ENCODE results near the gene ACSM2A. TPM values are rescaled to one million over a fixed set of nuclear protein-coding genes. Genes with fewer than 3 reads are reported as not detected.
"Not testable (repeated sequence)": the region's sequence is repeated elsewhere in the genome, so short reads cannot be mapped to it uniquely, and the experiment has no call there.

The ACSM2A gene, protein sequence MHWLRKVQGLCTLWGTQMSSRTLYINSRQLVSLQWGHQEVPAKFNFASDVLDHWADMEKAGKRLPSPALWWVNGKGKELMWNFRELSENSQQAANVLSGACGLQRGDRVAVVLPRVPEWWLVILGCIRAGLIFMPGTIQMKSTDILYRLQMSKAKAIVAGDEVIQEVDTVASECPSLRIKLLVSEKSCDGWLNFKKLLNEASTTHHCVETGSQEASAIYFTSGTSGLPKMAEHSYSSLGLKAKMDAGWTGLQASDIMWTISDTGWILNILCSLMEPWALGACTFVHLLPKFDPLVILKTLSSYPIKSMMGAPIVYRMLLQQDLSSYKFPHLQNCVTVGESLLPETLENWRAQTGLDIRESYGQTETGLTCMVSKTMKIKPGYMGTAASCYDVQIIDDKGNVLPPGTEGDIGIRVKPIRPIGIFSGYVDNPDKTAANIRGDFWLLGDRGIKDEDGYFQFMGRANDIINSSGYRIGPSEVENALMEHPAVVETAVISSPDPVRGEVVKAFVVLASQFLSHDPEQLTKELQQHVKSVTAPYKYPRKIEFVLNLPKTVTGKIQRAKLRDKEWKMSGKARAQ
- polyA plus RNA-seq (2012; ENCODE audit: low read depth, missing spikeins): not detected

DNA sequence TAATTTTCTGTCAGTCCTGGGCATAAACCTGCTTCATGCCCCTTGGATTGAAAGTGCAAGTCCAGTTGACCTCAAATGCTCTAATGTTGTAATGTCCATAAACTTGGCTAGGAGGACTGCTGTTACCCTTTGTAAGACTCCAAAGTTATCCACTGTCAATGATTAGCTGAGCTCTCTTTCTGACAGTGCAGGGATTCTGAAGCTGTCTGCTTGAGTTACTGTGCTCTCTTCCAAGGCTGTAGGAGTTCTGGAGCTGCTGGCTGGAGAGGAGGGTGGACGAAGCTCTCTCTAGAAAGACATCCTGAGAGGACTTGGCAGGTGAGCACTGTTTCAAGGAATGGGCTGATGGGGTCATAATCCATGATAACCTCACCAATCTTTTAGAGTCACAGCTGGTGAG is at the start of gene ACSM2A:
Gene ACSM2A (plus strand): TSS at position 158 of the 400 bp plus-strand sequence. CDS start 8,594 bp downstream, outside the sequence.
- DNase-seq (ENCODE audit: insufficient read length, low spot score); FAIRE-seq: not testable (repeated sequence)

DNA sequence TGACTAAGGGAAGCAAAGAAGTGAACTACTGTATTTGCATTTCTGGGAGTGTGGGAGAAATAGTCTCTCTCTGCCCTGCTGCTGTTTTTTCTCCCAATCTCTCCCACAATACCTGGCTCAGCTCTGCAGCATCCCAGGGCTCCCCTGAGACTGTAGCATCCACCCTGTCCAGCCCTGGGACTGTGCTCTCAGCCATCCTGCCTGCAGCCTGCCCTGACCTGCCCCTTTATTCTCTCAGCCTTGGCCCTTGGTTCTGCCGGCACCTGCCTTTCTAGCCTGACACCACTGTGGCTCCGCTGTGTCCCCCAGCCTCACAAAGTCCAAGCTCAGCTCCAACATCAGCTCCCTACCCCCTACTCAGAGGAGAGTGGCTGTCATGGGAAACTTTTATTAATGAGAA is 48.7 kb upstream of the ACSM2A start:
- no peak for FAIRE-seq
- no peak for DNase-seq (ENCODE audit: insufficient read length, low spot score)
- no peak for TF ChIP-seq POLR2AphosphoS5 (IDR thresholded peaks at IDR 0.05; ENCODE audit: low read depth, low read length)
- no peak for TF ChIP-seq TAF1 (IDR thresholded peaks at IDR 0.05; ENCODE audit: low read depth, low read length)
- no peak for TF ChIP-seq POU2F2 (IDR thresholded peaks at IDR 0.05; ENCODE audit: low read depth, low read length)
- TF ChIP-seq SPI1 (IDR thresholded peaks at IDR 0.05; ENCODE audit: low read depth, low read length): no peak

DNA sequence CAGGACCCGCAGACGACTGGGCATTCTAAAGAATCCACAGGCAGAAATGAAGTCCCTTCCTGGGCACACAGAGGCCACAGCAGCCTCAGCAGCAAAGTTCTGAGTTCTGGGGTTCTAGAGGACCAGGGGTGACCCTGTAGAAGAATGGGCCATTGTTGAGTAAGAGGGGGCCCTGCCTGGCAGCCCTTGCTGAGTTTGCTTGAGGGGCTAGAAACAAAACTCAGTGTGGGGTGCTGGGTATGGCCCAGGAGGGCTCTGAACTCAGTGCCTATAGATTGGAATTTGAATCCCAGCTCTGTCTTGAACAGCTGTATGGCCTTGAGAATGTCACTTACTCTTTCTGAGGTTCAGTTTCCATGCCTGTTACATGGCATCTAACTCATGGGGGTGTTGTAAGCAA is 46.7 kb upstream of the ACSM2A start, which contains the start of gene PDILT:
Gene PDILT (minus strand): TSS at position 101 of the 400 bp plus-strand sequence. CDS start 5,437 bp downstream, outside the sequence.
- no peak for FAIRE-seq
- TF ChIP-seq SPI1 (IDR thresholded peaks at IDR 0.05; ENCODE audit: low read depth, low read length) (no peak), POLR2A (IDR thresholded peaks at IDR 0.05; ENCODE audit: low read depth, low read length) (no peak), TAF1 (IDR thresholded peaks at IDR 0.05; ENCODE audit: low read depth, low read length) (no peak), POLR2AphosphoS5 (IDR thresholded peaks at IDR 0.05; ENCODE audit: low read depth, low read length) (no peak), POU2F2 (IDR thresholded peaks at IDR 0.05; ENCODE audit: low read depth, low read length) (no peak), PAX5 (IDR thresholded peaks at IDR 0.05; ENCODE audit: insufficient read depth, low read length, severe bottlenecking) (no peak)
- no peak for DNase-seq (ENCODE audit: insufficient read length, low spot score)

GRCh38 chr16:20409398-20410120 is 41.8 kb upstream of the ACSM2A start, which contains the start of gene ACSM5:
ACSM5 (plus strand) TSS chr16:20409534; CDS start chr16:20411485, 1,951 bp downstream.
- DNase-seq (ENCODE audit: insufficient read length, low spot score): no peak
- TF ChIP-seq POU2F2 (IDR thresholded peaks at IDR 0.05; ENCODE audit: low read depth, low read length) (no peak), SPI1 (IDR thresholded peaks at IDR 0.05; ENCODE audit: low read depth, low read length) (peak; percentile 86)
- FAIRE-seq: no peak

DNA sequence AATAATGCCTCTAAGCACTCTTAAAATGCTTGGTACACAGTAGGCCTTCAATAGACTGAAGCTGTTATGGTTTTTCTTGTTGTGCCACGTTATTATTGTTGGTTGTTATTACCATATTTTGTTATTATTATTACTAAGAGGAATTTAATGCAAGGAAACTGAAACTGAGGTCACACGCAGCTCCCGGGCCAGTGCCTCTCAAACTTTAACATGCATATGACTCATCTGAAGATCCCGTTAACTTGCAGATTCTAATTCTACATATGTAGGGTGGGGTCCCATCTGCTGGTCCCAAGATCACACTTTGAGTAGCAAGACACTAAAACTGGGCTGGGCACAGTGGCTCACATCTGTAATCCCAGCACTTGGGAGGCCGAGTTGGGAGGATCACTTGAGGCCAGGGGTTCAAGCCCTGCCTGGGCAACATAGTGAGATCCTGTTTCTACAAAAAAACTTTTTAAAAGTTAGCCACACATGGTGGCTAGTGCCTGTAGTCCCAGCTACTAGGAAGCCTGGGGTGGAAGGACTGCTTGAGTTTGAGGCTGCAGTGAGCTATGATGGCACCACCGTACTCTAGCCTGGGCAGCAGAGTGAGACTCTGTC is 41.1 kb upstream of the ACSM2A start:
- peak; percentile 61 for FAIRE-seq

DNA sequence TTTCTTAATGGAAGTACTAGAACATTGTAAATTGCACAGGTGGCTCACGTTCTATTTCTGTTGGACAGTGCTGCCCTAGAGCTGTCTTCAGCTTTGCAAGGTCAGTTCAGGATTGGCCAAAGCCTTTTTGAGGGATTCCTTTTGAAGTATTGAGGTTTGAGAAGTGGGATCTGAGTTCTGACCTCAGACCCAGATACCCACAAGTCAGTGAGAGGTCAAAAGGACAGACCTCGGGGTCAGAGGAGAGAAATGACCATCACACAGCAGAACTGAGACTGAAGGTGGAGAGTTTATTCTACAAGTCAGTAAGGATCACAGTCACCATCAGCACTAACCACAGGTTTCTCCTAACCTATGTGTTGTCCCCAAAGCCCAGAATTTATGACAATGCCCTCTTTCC is 40.3 kb upstream of the ACSM2A start:
- no peak for FAIRE-seq
- TF ChIP-seq PAX5 (IDR thresholded peaks at IDR 0.05; ENCODE audit: insufficient read depth, low read length, severe bottlenecking) (no peak), TAF1 (IDR thresholded peaks at IDR 0.05; ENCODE audit: low read depth, low read length) (no peak), POU2F2 (IDR thresholded peaks at IDR 0.05; ENCODE audit: low read depth, low read length) (no peak), POLR2AphosphoS5 (IDR thresholded peaks at IDR 0.05; ENCODE audit: low read depth, low read length) (no peak), POLR2A (IDR thresholded peaks at IDR 0.05; ENCODE audit: low read depth, low read length) (no peak), SPI1 (IDR thresholded peaks at IDR 0.05; ENCODE audit: low read depth, low read length) (peak; percentile 56)

More for the DNA sequence above, 41.1 kb upstream of the ACSM2A start:
- no peak for TF ChIP-seq TAF1 (IDR thresholded peaks at IDR 0.05; ENCODE audit: low read depth, low read length)
- peak; percentile 47; the same call in 1 of the 2 replicates for TF ChIP-seq POU2F2 (IDR thresholded peaks at IDR 0.05; ENCODE audit: low read depth, low read length)
- DNase-seq (ENCODE audit: insufficient read length, low spot score): no peak

GRCh38 chr16:20415541-20415940 is 35.8 kb upstream of the ACSM2A start:
- DNase-seq (ENCODE audit: insufficient read length, low spot score): no peak
- no peak for FAIRE-seq
- TF ChIP-seq PAX5 (IDR thresholded peaks at IDR 0.05; ENCODE audit: insufficient read depth, low read length, severe bottlenecking) (no peak), POLR2A (IDR thresholded peaks at IDR 0.05; ENCODE audit: low read depth, low read length) (no peak), SPI1 (IDR thresholded peaks at IDR 0.05; ENCODE audit: low read depth, low read length) (no peak), POLR2AphosphoS5 (IDR thresholded peaks at IDR 0.05; ENCODE audit: low read depth, low read length) (no peak), TAF1 (IDR thresholded peaks at IDR 0.05; ENCODE audit: low read depth, low read length) (no peak), POU2F2 (IDR thresholded peaks at IDR 0.05; ENCODE audit: low read depth, low read length) (no peak)

More for the DNA sequence above, 40.3 kb upstream of the ACSM2A start:
- no peak for DNase-seq (ENCODE audit: insufficient read length, low spot score)

- not testable (repeated sequence) for FAIRE-seq
Measured at GRCh38 chr16:20419093-20419492, 32.2 kb upstream of the ACSM2A start.

DNA sequence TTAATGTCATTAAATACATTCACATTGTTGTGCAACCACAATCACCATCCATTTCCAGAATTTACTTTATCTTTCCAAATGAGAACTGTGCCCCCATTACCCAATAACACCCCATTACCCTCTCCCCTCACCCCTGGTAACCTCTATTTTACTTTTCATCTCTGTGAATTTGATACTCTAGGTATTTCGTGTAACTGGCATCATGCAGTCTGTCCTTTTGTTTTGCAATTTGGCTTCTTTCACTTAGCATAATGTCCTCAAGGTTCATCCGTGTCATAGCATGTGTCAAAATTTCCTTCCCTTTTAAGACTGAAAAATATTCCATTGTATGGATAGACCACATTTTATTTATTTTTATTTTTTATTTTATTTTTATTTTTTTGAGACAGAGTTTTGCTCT is 29.6 kb upstream of the ACSM2A start:
- not testable (repeated sequence) for FAIRE-seq; DNase-seq (ENCODE audit: insufficient read length, low spot score)

More at GRCh38 chr16:20419093-20419492, 32.2 kb upstream of the ACSM2A start:
- DNase-seq (ENCODE audit: insufficient read length, low spot score): not testable (repeated sequence)

DNA sequence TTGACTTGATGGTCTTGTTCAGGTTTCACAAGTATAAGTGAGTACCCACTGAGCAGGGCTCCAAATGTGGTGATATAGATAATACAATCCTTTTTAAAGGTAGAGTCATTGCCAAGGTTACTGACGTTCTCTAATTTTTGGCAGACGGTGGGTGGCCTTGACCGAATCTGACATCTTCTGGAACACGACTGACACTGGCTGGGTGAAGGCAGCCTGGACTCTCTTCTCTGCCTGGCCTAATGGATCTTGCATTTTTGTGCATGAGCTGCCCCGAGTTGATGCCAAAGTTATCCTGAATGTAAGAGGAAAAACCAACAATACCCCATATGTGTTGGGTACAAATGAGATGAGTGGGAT is 27.6 kb upstream of the ACSM2A start:
- not testable (repeated sequence) for DNase-seq (ENCODE audit: insufficient read length, low spot score); FAIRE-seq

Data from GM12891 (cell line).